ENCODE data around the gene CEP55. TPM values are rescaled to one million over a fixed set of nuclear protein-coding genes. Genes with fewer than 3 reads are reported as not detected.

Gene CEP55
- total RNA-seq, 1 donor from 2014 or later = 3.7 TPM

DNA sequence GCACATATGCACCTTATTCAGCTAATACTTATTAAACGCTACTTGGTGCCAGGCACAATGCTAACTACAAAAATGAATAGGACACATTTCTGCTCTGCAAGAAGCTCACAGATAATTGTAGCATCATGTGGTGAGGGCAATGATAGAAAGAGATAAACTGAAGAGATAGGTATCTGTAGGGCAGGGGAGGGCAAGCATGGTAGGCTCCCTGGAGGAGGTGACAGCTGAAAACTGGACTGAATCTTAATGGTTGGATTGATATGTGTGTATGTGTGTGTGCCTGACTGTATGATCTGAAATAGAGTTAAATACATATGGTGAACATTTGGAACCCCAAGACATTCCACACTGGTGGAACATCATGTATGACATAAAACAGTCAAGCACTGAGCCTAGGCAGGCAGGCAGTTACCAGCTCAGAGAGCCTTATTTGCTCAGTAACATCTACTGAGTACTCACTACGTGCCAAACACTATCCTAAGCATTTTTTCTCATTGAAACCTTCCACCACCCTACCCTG is 4.8 kb upstream of the CEP55 start:
- peaks cover 2% of the 10 kb centered on the region for H3K36me3 Mint-ChIP-seq (ENCODE audit: low read depth, unreplicated experiment)
- Histone ChIP-seq H3K36me3 (ENCODE audit: insufficient read depth, low read length) (no peaks in the 10 kb centered on the region), H2AFZ (ENCODE audit: low read depth, low read length) (no peak overlapping the region), H3K27ac (ENCODE audit: low read depth, low read length) (no peak overlapping the region), H3K4me1 (ENCODE audit: insufficient read depth, low read length) (peaks cover 4% of the 10 kb centered on the region), H4K20me1 (ENCODE audit: insufficient read depth, low read length) (no peaks in the 10 kb centered on the region), H3K9ac (ENCODE audit: low read length) (no peak overlapping the region), H3K79me2 (ENCODE audit: insufficient read depth, low read length) (peaks cover under 1% of the 10 kb centered on the region), H3K27me3 (ENCODE audit: insufficient read depth, low read length) (no peaks in the 10 kb centered on the region), H3K9me3 (ENCODE audit: insufficient read depth, low read depth, low read length) (no peaks in the 10 kb centered on the region), H3K4me2 (ENCODE audit: low read length) (no peak overlapping the region), H3K4me3 (ENCODE audit: insufficient read depth, low read depth, low read length) (no peak overlapping the region)
- H3K27ac Mint-ChIP-seq (ENCODE audit: unreplicated experiment) = no peak overlapping the region
- H3K27me3 Mint-ChIP-seq (ENCODE audit: low read depth, unreplicated experiment) = no peaks in the 10 kb centered on the region
- no peaks in the 10 kb centered on the region for H3K9me3 Mint-ChIP-seq (ENCODE audit: unreplicated experiment)
- FAIRE-seq (no peak), DNase-seq (ENCODE audit: low read depth) (no peak)
- H3K4me3 Mint-ChIP-seq (ENCODE audit: unreplicated experiment) = no peak overlapping the region
- no peak for TF ChIP-seq EZH2 (IDR thresholded peaks at IDR 0.05; ENCODE audit: insufficient read depth, low read length)
- TF ChIP-seq, protein P1, sequence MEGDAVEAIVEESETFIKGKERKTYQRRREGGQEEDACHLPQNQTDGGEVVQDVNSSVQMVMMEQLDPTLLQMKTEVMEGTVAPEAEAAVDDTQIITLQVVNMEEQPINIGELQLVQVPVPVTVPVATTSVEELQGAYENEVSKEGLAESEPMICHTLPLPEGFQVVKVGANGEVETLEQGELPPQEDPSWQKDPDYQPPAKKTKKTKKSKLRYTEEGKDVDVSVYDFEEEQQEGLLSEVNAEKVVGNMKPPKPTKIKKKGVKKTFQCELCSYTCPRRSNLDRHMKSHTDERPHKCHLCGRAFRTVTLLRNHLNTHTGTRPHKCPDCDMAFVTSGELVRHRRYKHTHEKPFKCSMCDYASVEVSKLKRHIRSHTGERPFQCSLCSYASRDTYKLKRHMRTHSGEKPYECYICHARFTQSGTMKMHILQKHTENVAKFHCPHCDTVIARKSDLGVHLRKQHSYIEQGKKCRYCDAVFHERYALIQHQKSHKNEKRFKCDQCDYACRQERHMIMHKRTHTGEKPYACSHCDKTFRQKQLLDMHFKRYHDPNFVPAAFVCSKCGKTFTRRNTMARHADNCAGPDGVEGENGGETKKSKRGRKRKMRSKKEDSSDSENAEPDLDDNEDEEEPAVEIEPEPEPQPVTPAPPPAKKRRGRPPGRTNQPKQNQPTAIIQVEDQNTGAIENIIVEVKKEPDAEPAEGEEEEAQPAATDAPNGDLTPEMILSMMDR (IDR thresholded peaks at IDR 0.05; ENCODE audit: insufficient read depth, low read depth, low read length) = no peak
- peaks cover 10% of the 10 kb centered on the region for H3K4me1 Mint-ChIP-seq (ENCODE audit: low read depth, unreplicated experiment)

DNA sequence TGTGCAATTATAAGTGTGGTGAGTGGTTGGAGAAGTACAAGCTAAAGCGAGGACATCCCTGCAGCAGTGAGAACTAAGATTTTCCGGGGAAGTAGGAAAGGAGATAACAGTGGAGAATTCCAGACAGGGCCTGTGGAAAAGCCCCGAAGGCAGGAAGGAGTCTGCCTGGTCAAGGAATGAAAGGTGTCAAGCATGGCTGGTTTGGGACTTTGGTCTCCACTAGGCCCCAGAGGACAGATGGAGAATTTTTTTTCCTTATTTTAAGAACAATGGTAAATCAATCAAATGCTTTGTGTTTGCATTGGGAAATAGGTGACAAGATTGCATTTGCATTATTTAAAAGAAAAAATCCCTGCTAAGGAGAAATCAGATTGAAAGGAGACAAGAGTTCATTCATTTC is 3.2 kb upstream of the CEP55 start:
- Histone ChIP-seq H3K9ac (ENCODE audit: low read length) (no peak overlapping the region), H4K20me1 (ENCODE audit: insufficient read depth, low read length) (no peaks in the 10 kb centered on the region), H3K27me3 (ENCODE audit: insufficient read depth, low read length) (no peaks in the 10 kb centered on the region), H3K36me3 (ENCODE audit: insufficient read depth, low read length) (no peaks in the 10 kb centered on the region), H3K4me1 (ENCODE audit: insufficient read depth, low read length) (peaks cover 6% of the 10 kb centered on the region), H3K79me2 (ENCODE audit: insufficient read depth, low read length) (peaks cover 14% of the 10 kb centered on the region), H3K27ac (ENCODE audit: low read depth, low read length) (no peak overlapping the region), H3K4me2 (ENCODE audit: low read length) (no peak overlapping the region), H2AFZ (ENCODE audit: low read depth, low read length) (no peak overlapping the region), H3K9me3 (ENCODE audit: insufficient read depth, low read depth, low read length) (no peaks in the 10 kb centered on the region), H3K4me3 (ENCODE audit: insufficient read depth, low read depth, low read length) (no peak overlapping the region)
- TF ChIP-seq, protein P1 (IDR thresholded peaks at IDR 0.05; ENCODE audit: insufficient read depth, low read depth, low read length) = no peak
- TF ChIP-seq EZH2 (IDR thresholded peaks at IDR 0.05; ENCODE audit: insufficient read depth, low read length) = no peak
- H3K9me3 Mint-ChIP-seq (ENCODE audit: unreplicated experiment) = no peaks in the 10 kb centered on the region
- H3K27me3 Mint-ChIP-seq (ENCODE audit: low read depth, unreplicated experiment) = no peaks in the 10 kb centered on the region
- no peak overlapping the region for H3K4me3 Mint-ChIP-seq (ENCODE audit: unreplicated experiment)
- H3K36me3 Mint-ChIP-seq (ENCODE audit: low read depth, unreplicated experiment) = peaks cover 2% of the 10 kb centered on the region
- FAIRE-seq = no peak
- H3K4me1 Mint-ChIP-seq (ENCODE audit: low read depth, unreplicated experiment) = peaks cover 10% of the 10 kb centered on the region
- H3K27ac Mint-ChIP-seq (ENCODE audit: unreplicated experiment) = no peak overlapping the region
- DNase-seq (ENCODE audit: low read depth) = no peak

DNA sequence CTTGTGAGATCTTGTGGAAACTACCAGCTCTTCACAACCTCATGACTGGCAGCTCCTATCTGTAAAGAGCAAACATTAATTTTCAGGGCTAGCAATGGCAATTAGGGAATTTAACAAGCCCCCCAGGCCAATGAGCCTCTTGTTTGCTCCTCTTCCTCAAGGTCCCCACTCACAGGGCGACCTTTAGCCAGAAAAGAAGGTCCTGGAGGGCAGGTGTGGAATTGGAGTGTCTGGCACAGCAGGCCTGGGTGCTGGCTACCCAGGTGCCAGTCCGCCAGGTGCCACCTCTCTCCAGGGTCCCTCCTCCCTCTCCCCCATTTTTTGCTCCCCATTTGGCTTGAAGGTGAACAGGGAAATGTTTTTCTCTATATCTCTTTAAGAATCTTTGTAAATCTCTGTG is 1.9 kb upstream of the CEP55 start:
- H3K4me3 Mint-ChIP-seq (ENCODE audit: unreplicated experiment) = no peak overlapping the region
- peaks cover 27% of the 10 kb centered on the region for H3K79me2 ChIP-seq (ENCODE audit: insufficient read depth, low read length)
- TF ChIP-seq, protein P1 (IDR thresholded peaks at IDR 0.05; ENCODE audit: insufficient read depth, low read depth, low read length) = no peak
- no peak for TF ChIP-seq EZH2 (IDR thresholded peaks at IDR 0.05; ENCODE audit: insufficient read depth, low read length)
- no peak overlapping the region for H3K4me2 ChIP-seq (ENCODE audit: low read length)
- no peaks in the 10 kb centered on the region for H3K9me3 Mint-ChIP-seq (ENCODE audit: unreplicated experiment)
- no peak overlapping the region for H3K9ac ChIP-seq (ENCODE audit: low read length)
- DNase-seq (ENCODE audit: low read depth) (no peak), FAIRE-seq (no peak)
- H3K27ac ChIP-seq (ENCODE audit: low read depth, low read length) = no peak overlapping the region
- H3K4me3 ChIP-seq (ENCODE audit: insufficient read depth, low read depth, low read length) = no peak overlapping the region
- no peaks in the 10 kb centered on the region for H3K36me3 ChIP-seq (ENCODE audit: insufficient read depth, low read length)
- no peaks in the 10 kb centered on the region for H4K20me1 ChIP-seq (ENCODE audit: insufficient read depth, low read length)
- no peaks in the 10 kb centered on the region for H3K27me3 Mint-ChIP-seq (ENCODE audit: low read depth, unreplicated experiment)
- no peak overlapping the region for H3K27ac Mint-ChIP-seq (ENCODE audit: unreplicated experiment)
- peaks cover 3% of the 10 kb centered on the region for H3K4me1 Mint-ChIP-seq (ENCODE audit: low read depth, unreplicated experiment)
- no peaks in the 10 kb centered on the region for H3K9me3 ChIP-seq (ENCODE audit: insufficient read depth, low read depth, low read length)
- H3K4me1 ChIP-seq (ENCODE audit: insufficient read depth, low read length) = peaks cover 7% of the 10 kb centered on the region
- no peak overlapping the region for H2AFZ ChIP-seq (ENCODE audit: low read depth, low read length)
- H3K27me3 ChIP-seq (ENCODE audit: insufficient read depth, low read length) = no peaks in the 10 kb centered on the region
- H3K36me3 Mint-ChIP-seq (ENCODE audit: low read depth, unreplicated experiment) = peaks cover 2% of the 10 kb centered on the region

Data from astrocyte (in vitro differentiated cells and primary cell).